CD14-positive monocyte (primary cell): Measurements from ENCODE around the gene CNTNAP2. TPM values are rescaled to one million over a fixed set of nuclear protein-coding genes. Genes with fewer than 3 reads are reported as not detected.
A peak's percentile ranks its signal among the peaks of the same experiment; 100 is the strongest.

ENCODE experiments used
- DNase-seq, 3 donors: peaks; one replicate each; pipeline ENCODE4 v3.0.0-alpha.2; 2011 to 2022
- H2AFZ ChIP-seq: 2 replicates; pipeline ENCODE4 v1.6.0; 2012; ENCODE audit warnings: mild to moderate bottlenecking, low read depth, low read length, inconsistent platforms; ENCODE audit not compliant: insufficient read depth, poor library complexity, severe bottlenecking
- H3K27ac ChIP-seq, 2 donors: 1 replicate in 1 of 2; 2 replicates in 1 of 2; pipeline ENCODE4 v1.5.1; 2012 to 2013; ENCODE audit warnings: low read length in 2 of 2, control low read depth in 1 of 2, inconsistent platforms in 1 of 2, low read depth in 1 of 2, mild to moderate bottlenecking in 1 of 2
- H3K27me3 ChIP-seq, 2 donors: one replicate each; pipeline versions ENCODE4 v1.6.0 to v1.6.1; 2011 to 2013; ENCODE audit warnings: low read length in 2 of 2; ENCODE audit not compliant: control insufficient read depth in 2 of 2, insufficient read depth in 2 of 2
- H3K36me3 ChIP-seq, 2 donors: replicated peaks in 1 of 2; 1 replicate in 1 of 2; 2 replicates in 1 of 2; pipeline versions ENCODE4 v1.5.1 to v1.6.1; 2012 to 2013; ENCODE audit warnings: low read length in 2 of 2, control low read depth in 1 of 2, inconsistent platforms in 1 of 2, mild to moderate bottlenecking in 1 of 2; ENCODE audit not compliant: insufficient read depth in 2 of 2, control insufficient read depth in 1 of 2
- H3K4me1 ChIP-seq, 2 donors: 1 replicate in 1 of 2; 2 replicates in 1 of 2; pipeline versions ENCODE4 v1.5.1 to v1.6.1; 2012 to 2013; ENCODE audit warnings: low read length in 2 of 2, control low read depth in 1 of 2, inconsistent platforms in 1 of 2, mild to moderate bottlenecking in 1 of 2, moderate library complexity in 1 of 2; ENCODE audit not compliant: insufficient read depth in 2 of 2, control insufficient read depth in 1 of 2
- H3K4me2 ChIP-seq: replicated peaks from 2 replicates; pipeline ENCODE3; 2012; ENCODE audit warnings: low read length, moderate library complexity, mild to moderate bottlenecking; ENCODE audit not compliant: poor library complexity, severe bottlenecking; ENCODE audit errors: extremely low read depth
- H3K4me3 ChIP-seq, 3 experiments: fragments of 200-600 bp in 1 of 3; sonication (generic) in 1 of 3; replicated peaks in 1 of 3; 1 replicate in 2 of 3; 2 replicates in 1 of 3; pipeline ENCODE4 v1.5.1; 2011 to 2013; ENCODE audit warnings: low read length in 3 of 3, mild to moderate bottlenecking in 3 of 3, control low read depth in 2 of 3, low read depth in 2 of 3, inconsistent platforms in 1 of 3, moderate library complexity in 1 of 3
- H3K79me2 ChIP-seq: 2 replicates; pipeline ENCODE4 v1.6.0; 2012; ENCODE audit warnings: mild to moderate bottlenecking, control low read depth, inconsistent platforms, low read length, moderate library complexity; ENCODE audit not compliant: insufficient read depth
- H3K9ac ChIP-seq: 2 replicates; pipeline ENCODE4 v1.6.0; 2017; ENCODE audit warnings: low read length, mild to moderate bottlenecking; ENCODE audit not compliant: insufficient read depth, poor library complexity, severe bottlenecking
- H3K9me3 ChIP-seq, 2 donors: replicated peaks in 1 of 2; 1 replicate in 1 of 2; 2 replicates in 1 of 2; pipeline versions ENCODE4 v1.5.1 to v1.6.1; 2012 to 2013; ENCODE audit warnings: low read length in 2 of 2, control low read depth in 1 of 2; ENCODE audit not compliant: control insufficient read depth in 1 of 2, insufficient read depth in 1 of 2
- H4K20me1 ChIP-seq: 2 replicates; pipeline ENCODE4 v1.6.0; 2012; ENCODE audit warnings: mild to moderate bottlenecking, low read length, control low read depth, moderate library complexity; ENCODE audit not compliant: insufficient read depth
- H3K27ac Mint-ChIP-seq, 7 donors: one replicate each; pipeline ENCODE4 v1.8.0; 2020; ENCODE audit warnings: mild to moderate bottlenecking in 7 of 7, mixed read lengths in 7 of 7, moderate library complexity in 6 of 7, inconsistent platforms in 2 of 7
- H3K27me3 Mint-ChIP-seq, 3 donors: one replicate each; pipeline ENCODE4 v1.8.0; 2021 to 2022; ENCODE audit warnings: low read depth in 3 of 3, mild to moderate bottlenecking in 3 of 3, mixed read lengths in 3 of 3, moderate library complexity in 3 of 3, inconsistent platforms in 1 of 3
- H3K36me3 Mint-ChIP-seq, 2 donors: one replicate each; pipeline ENCODE4 v1.8.0; 2020; ENCODE audit warnings: mixed read lengths in 2 of 2, inconsistent platforms in 1 of 2, mild to moderate bottlenecking in 1 of 2
- H3K4me1 Mint-ChIP-seq: one replicate; pipeline ENCODE4 v1.8.0; 2020; ENCODE audit warnings: mild to moderate bottlenecking, mixed read lengths
- H3K4me3 Mint-ChIP-seq, 2 donors: one replicate each; pipeline ENCODE4 v1.8.0; 2020; ENCODE audit warnings: mild to moderate bottlenecking in 2 of 2, mixed read lengths in 2 of 2, moderate library complexity in 1 of 2
- H3K9me3 Mint-ChIP-seq, 7 donors: one replicate each; pipeline ENCODE4 v1.8.0; 2020 to 2022; ENCODE audit warnings: mixed read lengths in 7 of 7, mild to moderate bottlenecking in 6 of 7, moderate library complexity in 6 of 7, inconsistent platforms in 2 of 7
- CTCF ChIP-seq: fragments of 200-600 bp; IDR thresholded peaks from one replicate; pipeline ENCODE4 v1.8.0; 2022; ENCODE audit warnings: antibody characterized with exemption, mild to moderate bottlenecking
- WGBS: methylation state at CpG from one replicate; pipeline ENCODE4 v1.1.5; 2013; ENCODE audit warnings: missing lambda C conversion rate; ENCODE audit not compliant: insufficient coverage; 5-methylcytosine and 5-hydroxymethylcytosine counted together
- intact Hi-C, 2 donors: fragments of 100-400 bp; cut with micrococcal nuclease; formaldehyde crosslinking; loops; one replicate each; pipeline versions ENCODE4 v1.15.0 to v1.15.1; 2023
- polyA plus RNA-seq, 3 donors: library from polyadenylated mRNA; depleted of rRNA in 1 of 3; unstranded in 2 of 3; stranded (reverse) in 1 of 3; fragments of 300-500 nt in 2 of 3; fragments of >200 nt in 1 of 3; fragmentation: Illumina TruSeq in 2 of 3; gene quantifications; 1 replicate in 2 of 3; 2 replicates in 1 of 3; pipeline ENCODE4 v1.2.3, GENCODE V29; 2012 to 2021

Gene CNTNAP2
- polyA plus RNA-seq, 3 donors, result 0.01 TPM; not detected in 2

- H3K4me1 Mint-ChIP-seq, result no peaks in the 10 kb centered on the region
- Histone ChIP-seq H3K4me2 (no peak overlapping the region), H4K20me1 (no peaks in the 10 kb centered on the region), H3K36me3 (no peaks in the 10 kb centered on the region), H3K27ac (no peak overlapping the region), H2AFZ (no peak overlapping the region), H3K4me1 (no peaks in the 10 kb centered on the region), H3K27me3 (no peaks in the 10 kb centered on the region), H3K4me3 (no peak overlapping the region), H3K79me2 (no peaks in the 10 kb centered on the region), H3K9me3 (no peaks in the 10 kb centered on the region), H3K9ac (no peak overlapping the region)
- WGBS, result 20% methylated on average over 2 of the region's 3 CpGs
- no peak overlapping the region for H3K4me3 Mint-ChIP-seq
- H3K27me3 Mint-ChIP-seq, result peaks cover 0 to 2% (median 0%) of the 10 kb centered on the region in 3 donors
- H3K27ac Mint-ChIP-seq, result no peak overlapping the region
- peak; percentile 33 for TF ChIP-seq CTCF
- intact Hi-C loops, result loop anchor here in 1 of 2 donors (10.0 kb wide), 1 partner anchor 839 kb away; no protein-coding TSS in a partner anchor
- H3K36me3 Mint-ChIP-seq, result no peaks in the 10 kb centered on the region
- no peak for DNase-seq
- peaks cover 0 to 5% (median 2%) of the 10 kb centered on the region in 7 donors for H3K9me3 Mint-ChIP-seq
These were observed 1967.5 kb downstream of the CNTNAP2 start for GRCh38 chr7:148084138-148084537.

- Histone ChIP-seq H3K9me3 (no peaks in the 10 kb centered on the region), H3K36me3 (no peaks in the 10 kb centered on the region), H3K27me3 (no peaks in the 10 kb centered on the region), H4K20me1 (no peaks in the 10 kb centered on the region), H3K79me2 (no peaks in the 10 kb centered on the region), H3K4me1 (no peaks in the 10 kb centered on the region), H3K27ac (no peak overlapping the region), H2AFZ (no peak overlapping the region), H3K9ac (no peak overlapping the region), H3K4me3 (no peak overlapping the region), H3K4me2 (no peak overlapping the region)
- WGBS, result no CpG with 5 or more reads among the region's 4 CpGs
- DNase-seq, result no peak
- Mint-ChIP-seq H3K4me1 (no peaks in the 10 kb centered on the region), H3K9me3 (peaks cover 0 to 6% (median 0%) of the 10 kb centered on the region in 7 donors), H3K27me3 (no peaks in the 10 kb centered on the region), H3K4me3 (no peak overlapping the region), H3K27ac (no peak overlapping the region), H3K36me3 (no peaks in the 10 kb centered on the region)
- intact Hi-C loops, result no loop called here
- no peak for TF ChIP-seq CTCF
These were observed 1975.3 kb downstream of the CNTNAP2 start for GRCh38 chr7:148091882-148092281.
